Medulla oblongata (tissue), 1 donor: ENCODE results near the gene FCGBP.

Experiments
- DNase-seq: peaks from one replicate; pipeline ENCODE4 v3.0.0-alpha.2; 2015; ENCODE audit errors: extremely low spot score

FCGBP gene

DNA sequence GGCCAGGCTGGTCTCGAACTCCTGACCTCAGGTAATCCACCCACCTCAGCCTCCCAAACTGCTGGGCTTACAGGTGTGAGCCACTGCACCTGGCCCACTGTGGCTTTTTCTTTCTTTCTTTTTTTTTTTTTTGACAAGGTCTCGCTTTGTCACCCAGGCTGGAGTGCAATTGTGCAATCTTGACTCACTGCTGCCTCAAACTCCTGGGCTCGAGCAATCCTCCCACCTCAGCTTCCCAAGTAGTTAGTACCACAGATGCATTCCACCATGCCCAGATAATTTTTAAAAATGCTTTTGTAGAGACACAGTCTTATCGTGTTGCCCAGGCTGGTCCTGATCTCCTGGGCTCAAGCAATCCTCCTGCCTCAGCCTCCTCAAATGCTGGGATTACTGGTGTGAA, 12.1 kb upstream of the FCGBP start:
- DNase-seq = no peak

DNA sequence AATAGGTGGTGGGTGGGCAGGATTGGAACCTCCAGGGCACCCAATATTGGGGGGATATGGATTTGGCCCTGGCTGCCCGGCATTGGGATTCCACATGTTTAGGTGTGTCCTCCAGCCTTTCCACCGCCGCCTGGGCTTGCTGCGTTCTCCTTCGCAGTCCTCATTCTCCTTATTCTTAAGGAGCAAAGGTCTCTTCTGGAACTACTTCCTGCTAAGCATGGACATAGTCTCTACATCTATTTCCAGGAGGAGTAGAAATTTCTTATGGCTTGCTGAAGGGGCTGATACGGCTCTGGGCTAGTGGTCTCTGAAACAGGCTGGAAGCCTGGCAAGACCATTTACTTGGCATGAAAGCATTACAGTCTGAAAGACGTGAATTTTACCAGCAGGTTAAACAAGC, 9.2 kb upstream of the FCGBP start:
- no peak for DNase-seq

DNA sequence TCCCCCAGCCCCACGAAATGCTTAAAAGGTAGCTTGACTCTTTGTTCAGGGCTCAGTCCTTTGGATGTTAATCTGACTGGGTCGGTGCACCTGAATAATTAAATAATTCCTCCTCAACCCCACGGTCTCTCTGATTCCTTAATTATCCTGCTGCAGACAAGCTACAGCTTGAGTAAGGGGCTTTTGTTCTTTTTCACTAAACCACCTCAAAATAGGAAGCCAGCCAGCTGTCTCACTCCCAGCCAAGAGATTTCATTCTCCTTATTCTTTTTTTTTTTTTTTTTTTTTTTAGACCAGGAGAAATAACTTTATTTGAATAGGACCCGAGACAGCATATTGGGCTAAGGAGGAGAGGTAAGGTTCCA, 7.9 kb upstream of the FCGBP start:
- no peak for DNase-seq

DNA sequence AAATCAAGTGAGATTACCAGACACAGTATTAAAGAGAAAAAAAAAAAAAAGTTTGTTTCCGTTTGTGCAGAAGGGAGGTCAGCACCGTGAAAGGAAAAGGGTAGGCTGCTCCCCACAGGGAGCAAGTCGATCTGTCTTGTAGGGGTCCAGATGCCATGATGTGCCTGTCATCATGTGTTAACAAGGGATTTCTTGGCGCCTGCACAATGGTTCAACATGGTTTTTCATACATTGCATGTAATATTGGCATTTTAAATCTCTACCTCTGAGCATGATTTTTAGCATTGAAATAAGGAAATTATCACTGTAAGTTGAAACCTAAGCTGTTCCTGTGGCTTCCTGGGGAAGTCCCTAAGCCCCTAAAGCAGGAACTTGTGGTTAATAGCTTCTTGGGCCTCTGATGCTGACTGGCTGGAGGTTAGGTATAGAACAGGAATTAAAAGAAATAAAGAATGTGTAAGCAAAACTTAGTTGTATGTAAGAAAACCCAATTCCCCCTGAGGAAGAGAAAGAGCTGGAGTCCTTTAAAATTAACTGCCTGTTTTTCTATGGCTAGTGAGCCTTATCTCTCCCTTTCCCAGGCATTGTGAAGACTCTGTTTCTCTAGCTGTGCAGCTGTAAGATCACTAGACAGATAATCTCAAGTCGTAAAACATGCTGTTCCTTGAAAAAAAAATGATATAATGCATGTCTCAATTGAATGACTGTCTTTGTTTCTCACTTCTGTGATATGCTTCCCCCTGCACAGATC, 7.4 kb upstream of the FCGBP start:
- peak; percentile 78 for DNase-seq

DNA sequence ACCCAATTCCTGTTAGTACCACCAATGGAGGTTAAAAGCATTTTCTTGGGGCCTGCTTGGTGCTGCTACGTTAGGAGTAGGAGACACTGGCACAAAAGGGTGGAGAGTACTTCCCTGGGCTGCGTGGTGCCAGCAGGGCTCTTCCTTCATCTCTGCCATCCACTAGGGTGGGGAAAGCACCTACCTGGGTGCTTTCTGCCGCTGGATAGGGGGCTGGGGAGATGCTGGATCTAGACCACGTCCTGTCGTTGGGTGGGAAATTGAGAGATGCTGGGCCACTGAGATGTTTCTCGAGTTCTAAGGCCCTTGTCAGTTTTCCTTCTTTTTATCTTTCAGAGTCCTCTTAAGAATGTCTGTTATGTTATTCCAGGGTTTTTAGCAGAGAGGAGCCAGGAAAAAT, 6.7 kb upstream of the FCGBP start:
- DNase-seq = no peak

DNA sequence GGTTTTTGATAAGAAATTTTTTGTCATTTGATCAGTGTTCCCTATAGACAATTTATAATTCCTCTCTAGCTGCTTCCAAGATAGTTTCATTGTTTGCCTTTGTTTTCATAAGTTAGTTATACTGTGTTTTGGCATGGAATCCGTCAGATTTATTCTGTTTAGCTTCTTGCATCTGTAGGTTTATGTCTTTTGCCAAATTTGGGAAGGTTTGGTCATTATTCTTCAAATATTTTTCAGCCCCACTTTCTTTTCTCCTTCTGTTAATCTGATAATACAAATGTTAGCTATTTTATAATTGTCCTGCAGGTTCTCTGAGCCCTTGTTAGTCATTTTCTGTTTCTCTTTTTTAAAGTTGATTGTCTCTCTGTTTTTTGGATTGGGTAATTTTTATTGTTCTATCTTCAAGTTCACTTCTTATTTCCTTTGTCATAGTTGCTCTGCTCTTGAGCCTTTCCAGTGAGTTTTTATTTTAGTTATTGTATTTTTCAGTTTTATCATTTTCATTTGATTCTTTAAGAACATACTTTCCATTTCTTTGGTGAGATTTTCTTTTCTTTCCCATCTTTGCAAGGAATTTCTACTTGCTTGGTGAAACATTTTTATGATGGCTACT, 5.9 kb upstream of the FCGBP start:
- no peak for DNase-seq

DNA sequence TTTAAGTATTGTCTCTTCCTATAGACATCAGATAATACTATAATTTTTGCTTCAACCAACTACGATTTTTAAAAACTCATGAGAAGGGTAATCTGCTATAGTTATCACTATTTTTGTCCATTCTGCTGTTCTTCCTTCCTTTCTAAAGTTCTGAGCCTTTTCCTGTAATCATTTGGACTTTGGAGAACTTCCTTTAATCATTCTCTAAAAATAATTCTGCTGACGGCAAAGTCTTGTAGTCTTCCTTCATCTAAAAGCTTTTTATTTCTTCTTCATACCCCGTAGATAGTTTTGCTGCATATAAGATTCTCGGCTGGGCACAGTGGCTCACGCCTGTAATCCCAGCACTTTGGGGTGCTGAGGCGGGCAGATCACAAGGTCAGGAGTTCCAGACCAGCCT, 5.1 kb upstream of the FCGBP start:
- peak; percentile 44 for DNase-seq

DNA sequence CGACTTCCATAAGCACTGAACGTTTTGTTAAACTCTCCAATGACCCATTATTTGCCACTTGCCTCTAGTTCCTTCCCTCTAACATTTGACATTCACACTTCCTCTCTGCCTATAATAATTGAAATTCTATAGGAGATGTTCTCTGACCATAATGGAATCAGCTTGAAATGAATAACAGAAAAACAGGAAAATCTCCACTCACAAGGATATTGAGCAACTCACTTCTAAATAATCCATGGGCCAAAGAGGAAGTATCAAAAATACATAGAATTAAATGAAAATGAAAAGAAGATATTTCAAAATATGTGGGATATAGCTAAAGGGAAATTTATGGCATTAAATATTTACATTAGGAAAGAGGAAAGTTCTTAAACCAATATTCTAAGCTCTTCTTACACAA, 3.4 kb upstream of the FCGBP start:
- no peak for DNase-seq

DNA sequence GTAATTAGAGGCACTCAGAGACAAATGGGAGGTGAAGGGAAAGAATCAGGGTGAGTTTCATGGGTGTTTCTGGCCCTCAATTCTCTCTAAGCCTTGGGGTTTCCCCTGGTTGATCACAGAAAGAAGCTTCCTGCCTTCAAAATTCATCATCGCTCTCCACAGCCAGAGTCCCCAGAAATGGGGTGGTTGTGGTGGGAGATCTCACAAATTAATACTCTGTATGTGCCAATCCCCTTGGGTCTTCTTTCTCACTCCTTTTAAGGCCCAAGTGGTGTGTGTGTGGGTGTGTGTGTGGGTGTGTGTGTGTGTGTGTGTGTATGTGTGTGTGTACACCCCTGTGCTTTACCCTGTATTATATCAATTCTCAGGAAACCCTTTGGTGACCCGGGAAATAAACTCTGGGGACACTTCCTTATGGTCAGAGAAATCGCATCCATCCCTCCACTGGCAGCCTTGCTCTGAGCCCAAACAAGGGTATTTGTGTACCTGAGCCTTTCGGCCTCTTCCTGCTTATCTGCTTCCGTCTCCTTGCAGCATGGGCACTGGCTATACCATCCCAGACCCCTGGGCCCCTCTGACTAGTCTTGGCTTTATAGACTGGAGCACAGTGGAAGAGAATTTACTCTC, 2.8 kb upstream of the FCGBP start:
- DNase-seq = no peak

DNA sequence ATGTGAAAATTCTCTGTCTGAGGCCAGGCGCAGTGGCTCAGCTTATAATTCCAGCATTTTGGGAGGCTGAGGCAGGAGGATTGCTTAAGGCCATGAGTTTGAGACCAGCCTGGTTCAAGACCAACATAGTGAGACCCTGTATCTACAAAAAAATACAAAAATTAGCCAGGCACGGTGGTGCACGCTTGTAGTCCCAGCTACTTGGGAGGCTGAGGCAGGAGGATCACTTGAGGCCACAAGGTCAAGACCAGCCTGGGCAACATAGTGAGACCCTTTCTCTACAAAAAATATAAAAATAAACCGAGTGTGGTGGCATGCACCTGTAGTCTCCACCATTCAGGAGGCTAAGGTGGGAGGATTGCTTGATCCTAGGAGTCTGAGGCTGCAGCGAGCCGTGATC, 2.2 kb upstream of the FCGBP start:
- DNase-seq = no peak

DNA sequence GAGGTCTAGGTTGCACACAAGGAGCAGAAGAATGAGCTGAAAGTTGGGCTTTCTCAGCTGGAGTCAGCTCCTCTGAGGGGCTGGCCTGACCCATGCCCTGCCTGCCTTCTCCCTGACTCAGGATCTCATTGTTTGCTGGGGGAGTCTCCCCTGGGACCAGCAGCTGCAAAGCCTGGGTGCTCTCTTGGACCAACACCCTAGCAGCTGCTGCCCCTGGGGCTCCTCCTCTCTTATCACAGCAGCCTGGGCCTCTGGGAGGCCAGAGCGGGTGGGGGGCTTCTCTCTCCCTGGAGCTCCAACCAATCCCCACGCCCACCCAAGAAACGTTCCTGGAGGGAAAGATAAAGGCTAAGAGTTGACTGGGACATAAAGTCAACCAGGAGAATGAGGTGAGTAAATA, 1.6 kb upstream of the FCGBP start:
- DNase-seq = no peak

DNA sequence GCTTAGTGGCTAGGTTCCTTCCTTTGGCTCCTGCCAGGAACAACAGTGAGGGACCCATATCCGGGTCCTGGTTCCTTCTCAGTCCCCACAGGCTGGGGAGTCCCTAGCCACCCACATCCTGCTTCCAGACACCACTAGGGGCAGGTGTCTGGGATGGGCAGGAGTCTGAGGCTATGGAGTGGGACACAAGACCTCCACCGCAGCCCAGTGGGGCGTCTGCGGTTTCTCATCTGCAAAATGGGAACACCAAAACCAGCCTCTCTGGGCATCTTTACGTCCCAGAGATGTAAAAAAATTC, 879 bp upstream of the FCGBP start:
- DNase-seq = no peak

DNA sequence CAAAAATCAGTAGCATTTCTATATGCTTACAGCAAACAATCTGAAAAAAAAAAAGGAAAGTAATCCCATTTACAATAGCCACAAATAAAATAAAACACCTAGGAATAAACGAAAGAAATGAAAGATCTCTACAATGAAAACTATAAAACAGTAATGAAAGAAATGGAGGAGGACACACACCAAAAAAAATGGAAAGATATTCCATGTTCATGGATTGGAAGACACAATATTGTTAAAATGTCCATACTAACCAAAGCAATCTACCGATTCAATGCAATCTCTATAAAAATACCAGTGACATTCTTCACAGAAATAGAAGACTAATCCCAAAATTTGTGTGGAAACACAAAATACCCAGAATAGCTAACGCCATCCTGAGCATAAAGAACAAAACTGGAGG, 4.7 kb downstream of the FCGBP start:
- no peak for DNase-seq

DNA sequence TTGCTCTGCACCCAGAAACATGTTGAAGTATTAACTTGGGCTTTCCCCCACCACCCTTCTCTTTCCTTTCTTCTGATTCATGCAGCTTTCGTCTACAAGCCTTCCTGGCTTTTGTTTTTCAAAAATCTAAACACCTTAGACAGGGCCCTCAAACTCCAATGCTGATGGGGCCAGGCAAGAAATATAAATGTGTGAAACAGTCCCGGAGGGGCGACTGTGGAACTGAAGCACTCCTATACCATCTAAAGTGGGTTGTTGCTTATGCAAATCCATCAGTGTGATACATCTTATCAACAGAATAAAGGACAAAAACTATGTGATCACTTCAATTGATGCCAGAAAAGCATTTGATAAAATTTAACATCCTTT, 6.1 kb downstream of the FCGBP start:
- no peak for DNase-seq

DNA sequence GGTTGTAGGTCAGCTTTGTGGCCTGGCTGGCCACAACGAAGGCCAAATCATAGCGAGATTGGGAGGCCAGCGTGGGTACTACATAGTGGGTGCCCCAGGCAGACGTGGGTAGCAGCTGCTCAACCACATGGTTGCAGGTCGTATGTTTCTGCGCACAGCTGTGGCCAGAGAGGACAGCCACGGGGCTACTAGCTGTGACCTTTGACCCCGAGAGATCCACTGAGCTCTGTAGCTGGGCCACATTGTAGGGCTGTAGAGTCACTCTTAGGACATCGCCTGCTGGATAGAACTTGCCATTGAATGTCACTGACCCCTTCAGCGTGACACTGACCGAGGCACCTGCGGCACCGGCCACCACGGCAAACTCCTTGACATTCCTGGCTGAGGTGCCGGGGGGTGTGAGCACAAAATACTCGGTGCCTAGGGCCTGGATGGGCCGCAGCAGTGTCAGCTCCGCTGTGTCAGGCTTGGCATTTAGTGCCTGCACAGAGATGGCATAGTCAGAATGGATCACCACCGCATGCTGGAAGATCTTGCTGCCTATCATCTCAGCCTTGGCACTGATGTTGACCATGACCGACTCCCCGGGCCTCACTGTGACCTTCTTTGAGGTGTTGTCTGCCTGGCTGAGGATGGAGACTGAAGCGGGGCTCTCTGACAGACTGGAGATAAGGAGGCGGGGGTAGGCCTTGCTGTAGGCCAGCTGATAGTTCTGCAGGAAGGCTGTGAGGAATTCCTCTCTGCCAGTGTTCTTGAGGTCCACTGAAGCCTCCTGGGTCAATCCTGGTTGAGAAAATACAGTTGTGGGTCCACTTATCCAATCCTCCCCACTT, 6.7 kb downstream of the FCGBP start:
- DNase-seq = no peak

DNA sequence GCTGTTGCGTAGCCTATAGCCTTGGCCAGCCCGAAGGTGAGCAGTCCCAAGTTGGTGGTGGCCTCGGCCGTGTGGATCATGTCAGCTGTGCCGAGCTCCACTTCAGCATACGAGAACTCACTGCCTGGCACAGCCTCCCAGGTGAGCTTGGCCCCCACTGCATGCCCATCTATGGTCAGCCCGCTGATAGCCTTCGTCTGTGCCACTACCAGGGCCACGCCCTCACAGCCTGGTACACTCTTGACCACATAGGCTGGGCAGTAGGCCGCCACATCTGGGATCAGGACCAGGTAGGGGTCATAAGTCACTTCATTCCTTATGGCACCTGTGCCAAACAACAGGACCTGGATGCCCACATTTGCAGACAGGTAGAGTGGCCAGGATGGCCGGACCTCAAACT, 7.4 kb downstream of the FCGBP start:
- no peak for DNase-seq

DNA sequence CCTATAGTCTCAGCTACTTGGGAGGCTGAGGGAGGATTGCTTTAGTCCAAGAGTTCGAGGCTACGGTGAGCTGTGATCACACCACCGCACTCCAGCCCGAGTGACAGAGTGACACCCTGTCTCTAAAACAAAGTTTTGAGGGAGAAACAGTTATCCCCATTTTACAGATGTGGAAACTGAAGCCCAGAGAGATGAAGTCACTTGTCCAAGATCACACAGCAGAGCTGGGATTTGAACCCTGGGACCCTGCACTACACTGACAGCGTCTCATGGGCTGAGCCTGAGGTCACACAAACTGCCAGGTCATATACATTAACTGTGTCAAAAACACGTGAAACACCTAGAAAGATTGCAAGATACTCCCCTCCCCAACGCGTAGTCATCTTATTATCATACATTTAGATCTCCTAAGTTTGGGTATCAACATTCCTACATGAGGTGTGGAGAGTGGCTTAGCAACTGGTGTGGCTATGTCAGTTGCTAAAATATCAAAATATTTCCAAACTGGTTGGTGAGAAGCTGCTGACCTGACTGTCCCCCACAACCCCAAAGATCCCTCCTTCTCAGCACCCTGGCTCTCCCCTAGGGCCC, 8.2 kb downstream of the FCGBP start:
- no peak for DNase-seq

DNA sequence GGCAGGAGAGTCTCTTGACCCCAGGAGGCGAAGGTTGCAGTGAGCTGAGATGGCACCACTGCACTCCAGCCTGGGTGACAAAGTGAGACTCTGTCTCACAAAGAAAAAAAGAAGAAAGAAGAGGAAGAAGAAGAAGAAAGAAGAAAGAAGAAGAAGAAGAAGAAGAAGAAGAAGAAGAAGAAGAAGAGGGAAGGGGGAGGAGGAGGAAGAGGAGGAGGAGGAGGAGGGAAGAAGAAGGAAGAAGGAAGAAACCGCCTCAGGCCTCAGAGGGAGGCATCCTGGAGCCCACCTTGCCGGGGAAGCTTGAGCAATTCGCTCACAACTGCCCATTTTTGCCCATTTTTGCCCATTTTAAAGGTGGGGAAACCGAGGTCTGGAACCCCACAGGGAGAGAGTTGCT, 9.5 kb downstream of the FCGBP start:
- DNase-seq = no peak

DNA sequence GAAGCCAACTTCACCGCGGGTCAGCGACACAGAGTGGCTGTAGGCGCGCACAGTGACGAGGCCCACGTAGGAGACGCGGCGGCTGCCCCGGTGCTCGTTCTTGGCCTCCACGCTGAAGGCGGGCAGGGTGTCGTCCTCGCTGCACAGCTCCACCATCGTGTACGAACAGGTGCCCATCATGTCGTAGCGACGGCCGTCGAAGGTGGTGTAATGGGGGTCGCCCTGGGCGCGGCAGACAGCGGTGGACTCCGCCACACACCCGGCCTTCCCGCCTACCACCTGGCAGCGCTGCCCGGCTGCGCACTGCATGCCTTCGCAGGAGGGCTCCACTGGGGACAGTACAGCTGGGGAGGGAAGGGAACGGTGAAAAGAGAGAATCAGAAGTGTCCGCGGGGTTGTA, 10.0 kb downstream of the FCGBP start:
- no peak for DNase-seq

DNA sequence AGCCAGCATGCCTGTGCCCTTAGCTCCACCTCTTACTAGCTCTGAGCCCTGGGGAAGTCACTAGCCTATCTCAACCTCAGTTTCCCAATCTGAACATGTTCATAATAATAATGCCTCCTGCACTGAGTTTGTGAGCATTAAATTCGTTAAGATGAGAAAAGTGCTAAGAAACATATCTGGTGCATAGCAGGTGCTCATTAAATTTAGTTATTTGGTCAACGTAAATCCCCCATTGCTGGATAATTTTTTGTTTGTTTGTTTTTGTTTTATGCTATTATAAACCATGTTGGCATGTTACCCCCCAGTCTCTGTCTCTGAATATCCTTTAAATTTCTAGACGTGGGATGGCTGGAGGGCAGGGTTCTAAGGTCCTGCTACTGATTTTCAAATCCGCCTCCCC, 10.6 kb downstream of the FCGBP start:
- DNase-seq = no peak

DNA sequence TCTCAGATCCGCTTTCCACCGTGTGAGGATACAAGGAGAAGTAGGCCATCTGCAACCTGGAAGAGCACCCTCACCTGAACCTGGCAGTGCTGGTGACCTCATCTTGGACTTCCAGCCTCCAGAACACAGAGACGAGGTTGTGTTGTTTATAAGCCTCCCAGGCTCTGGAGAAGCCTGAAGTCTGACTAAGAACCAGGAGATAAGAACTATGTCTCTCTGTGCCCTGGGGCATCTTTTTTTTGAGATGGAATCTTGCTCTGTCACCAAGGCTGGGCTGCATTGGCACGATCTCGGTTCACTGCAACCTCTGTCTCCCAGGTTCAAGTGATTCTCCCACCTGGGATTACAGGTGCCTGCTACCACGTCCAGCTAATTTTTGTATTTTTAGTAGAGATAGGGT, 14.5 kb downstream of the FCGBP start:
- DNase-seq = no peak

DNA sequence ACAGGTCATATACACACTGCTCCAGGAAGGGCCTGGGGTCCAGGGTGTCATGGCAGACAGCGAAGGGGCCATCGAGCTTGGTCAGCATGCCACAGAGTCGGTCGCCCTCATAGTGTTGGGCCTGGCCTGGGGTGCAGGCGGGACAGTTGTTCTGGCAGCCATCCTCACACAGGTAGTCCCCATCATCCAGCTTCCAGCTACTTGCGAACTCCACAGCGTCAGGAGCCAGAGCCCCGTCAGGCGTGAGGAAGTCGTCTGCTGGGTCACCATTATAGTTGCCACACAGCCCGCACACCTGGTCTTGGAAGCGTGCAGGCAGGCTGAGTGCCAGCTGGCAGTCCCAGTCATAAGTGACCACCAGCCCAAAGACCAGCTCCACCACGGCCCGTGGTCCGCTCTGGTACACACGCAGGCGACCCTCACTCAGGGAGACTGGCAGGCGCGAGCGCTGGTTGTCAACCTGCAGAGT, 16.2 kb downstream of the FCGBP start:
- DNase-seq = no peak
